GM19452 (cell line): ENCODE results near the gene LYPD1.
"Not testable (repeated sequence)": the region's sequence is repeated elsewhere in the genome, so short reads cannot be mapped to it uniquely, and the experiment has no call there.

ENCODE experiments used
- ATAC-seq: cut with Tn5 transposase; IDR thresholded peaks from one replicate; pipeline ENCODE4 v1.9.1; 2021; ENCODE audit not compliant: unreplicated experiment

LYPD1 gene

DNA sequence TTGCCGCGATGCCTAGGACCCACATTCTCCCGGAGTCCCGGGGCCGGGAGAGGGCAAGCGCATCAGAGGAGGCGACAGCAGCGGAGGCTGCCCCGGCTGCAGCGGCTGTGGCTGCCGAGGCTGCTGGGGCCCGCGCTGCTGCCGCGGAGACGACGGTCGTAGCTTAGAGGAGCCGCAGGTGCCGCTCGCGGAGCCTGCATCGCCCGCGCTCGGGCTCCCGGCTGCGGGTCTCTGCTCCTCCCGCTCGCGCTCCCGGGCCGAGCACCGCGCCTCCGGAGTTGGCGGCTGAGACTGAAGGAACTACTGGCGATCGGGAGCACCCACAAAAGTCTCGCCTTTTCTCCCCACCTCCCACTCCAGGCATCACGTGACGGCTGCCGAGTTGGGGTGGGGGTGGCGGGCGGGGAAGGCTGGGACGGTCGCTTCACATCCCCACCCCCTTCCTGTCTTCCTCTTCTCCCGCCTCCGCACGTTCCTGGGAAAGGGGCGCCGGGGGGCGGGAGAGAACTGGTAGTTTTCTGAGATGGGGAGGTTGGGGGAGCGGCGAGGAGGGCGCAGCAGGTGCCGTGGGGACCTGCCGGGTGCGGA lies at the start of gene LYPD1:
Gene LYPD1, minus strand, starts transcription at position 298 of the 588 bp plus-strand sequence. Its CDS starts 273 bp downstream, at position 25.
- ATAC-seq, result no peak

DNA sequence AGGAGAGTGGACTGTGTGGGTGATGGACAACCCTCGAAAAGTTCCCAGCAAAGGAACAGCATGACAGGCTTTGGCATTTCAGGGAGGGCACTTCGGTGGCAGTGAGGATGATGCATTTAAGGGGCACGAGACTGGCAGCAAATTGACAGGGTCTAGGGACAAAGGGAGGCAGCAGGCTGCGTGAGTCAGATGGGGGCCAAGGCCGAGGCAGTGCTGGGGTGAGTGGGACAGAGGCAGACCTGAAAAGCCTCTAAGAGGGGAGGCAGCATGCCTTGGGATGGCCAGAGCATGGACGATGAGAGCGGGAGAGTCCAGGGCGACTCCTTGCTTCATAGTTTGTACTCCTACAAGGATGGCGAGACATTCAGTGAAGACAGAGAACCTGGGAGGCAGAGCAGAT lies 49.5 kb upstream of the LYPD1 start:
- no peak for ATAC-seq

GRCh38 chr2:132716954-132717353 lies 46.9 kb upstream of the LYPD1 start:
- ATAC-seq, result no peak

- peak; percentile 70 for ATAC-seq
Observed at GRCh38 chr2:132715386-132716351, 45.7 kb upstream of the LYPD1 start.

DNA sequence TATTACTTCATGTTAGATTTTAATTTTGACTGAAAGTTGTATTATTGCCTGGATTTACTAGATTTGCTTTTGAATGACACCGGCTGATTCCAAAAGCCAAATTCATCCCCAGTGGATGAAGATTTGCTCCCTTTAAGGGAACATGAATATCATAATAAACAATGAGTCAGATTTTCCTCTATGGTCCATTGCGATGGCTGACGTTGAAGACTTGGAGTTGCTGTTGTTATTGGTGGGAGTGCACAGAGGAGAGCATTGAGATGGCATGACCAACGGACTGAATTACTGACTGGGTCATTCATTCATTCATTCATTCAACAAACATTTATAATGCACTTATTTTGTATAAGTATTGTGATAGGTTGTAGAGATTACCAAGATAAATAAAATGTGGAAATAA lies 33.4 kb upstream of the LYPD1 start:
- ATAC-seq, result no peak

GRCh38 chr2:132701810-132702209 lies 31.8 kb upstream of the LYPD1 start:
- ATAC-seq, result no peak

- ATAC-seq, result not testable (repeated sequence)
Observed at GRCh38 chr2:132699802-132700201, 29.8 kb upstream of the LYPD1 start.

GRCh38 chr2:132698347-132698746 lies 28.3 kb upstream of the LYPD1 start:
- ATAC-seq, result not testable (repeated sequence)

- no peak for ATAC-seq
Observed at GRCh38 chr2:132697556-132698205, 27.7 kb upstream of the LYPD1 start.

- no peak for ATAC-seq
Observed at GRCh38 chr2:132692816-132693215, 22.8 kb upstream of the LYPD1 start.

DNA sequence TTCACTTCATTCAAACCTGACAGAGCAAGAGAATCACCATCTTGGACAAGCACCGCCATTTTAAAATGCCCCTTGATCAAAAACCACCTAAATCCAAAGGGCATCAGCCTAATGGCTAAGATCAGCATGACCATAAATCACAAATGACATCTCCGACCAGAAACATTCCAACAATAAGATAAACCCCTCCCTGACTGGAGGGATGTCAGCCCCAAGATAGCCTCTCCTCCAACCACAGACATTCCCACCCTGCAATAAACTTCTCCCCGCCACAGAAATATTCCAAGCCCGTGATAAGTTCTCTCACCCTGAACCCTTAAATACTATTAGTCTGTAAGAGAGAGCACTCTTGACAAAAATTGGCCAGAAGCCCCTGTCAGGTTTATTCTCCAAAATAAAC lies 21.6 kb upstream of the LYPD1 start:
- ATAC-seq, result no peak

DNA sequence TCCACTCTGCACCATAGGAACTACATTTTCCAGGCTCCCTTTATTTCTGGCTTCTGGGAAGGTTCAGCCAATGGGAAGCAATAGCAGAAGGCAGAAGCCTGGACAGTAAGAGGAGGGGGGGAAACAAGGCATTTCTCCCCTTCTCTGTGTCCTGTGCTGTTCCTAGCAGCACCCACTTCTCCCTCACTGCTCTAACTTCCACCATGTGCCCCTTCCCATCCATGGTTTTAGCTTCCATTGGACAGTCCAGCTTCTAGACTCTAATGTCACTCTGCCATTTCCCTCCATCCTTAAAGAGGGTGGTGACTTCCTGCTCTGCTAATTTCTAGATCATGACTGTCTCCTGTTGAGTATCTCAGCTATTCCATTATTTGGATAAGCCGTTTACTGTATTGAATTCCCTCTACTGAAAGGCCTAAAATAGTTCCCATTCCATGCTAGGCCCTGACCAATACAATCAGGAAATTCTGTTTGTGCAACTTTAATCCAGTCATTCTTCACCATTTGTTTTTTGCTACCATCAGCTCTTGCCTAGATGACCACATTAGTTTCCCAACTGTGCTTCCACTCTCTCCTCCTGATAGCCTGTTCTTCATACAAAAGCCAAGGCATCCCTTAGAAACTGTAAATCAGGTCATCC lies 20.8 kb upstream of the LYPD1 start:
- no peak for ATAC-seq

DNA sequence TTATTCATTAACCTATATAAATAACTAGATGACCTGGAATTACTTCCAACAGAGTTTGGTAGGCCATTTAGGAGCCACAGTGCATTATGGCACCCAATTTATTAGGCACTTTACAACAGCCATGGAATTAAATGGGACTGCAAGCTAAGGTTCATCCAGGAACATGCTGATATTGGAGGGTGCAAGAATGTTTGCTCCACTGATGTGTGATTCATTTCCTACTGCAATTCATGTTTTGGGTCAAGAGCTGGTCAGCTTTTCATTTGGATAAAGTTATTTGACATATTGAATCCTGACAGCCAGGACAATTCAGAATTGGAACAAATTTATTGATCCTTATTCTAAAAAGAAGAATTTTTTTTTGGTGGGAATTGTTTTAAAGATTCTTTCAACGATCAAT lies 11.8 kb upstream of the LYPD1 start:
- no peak for ATAC-seq

DNA sequence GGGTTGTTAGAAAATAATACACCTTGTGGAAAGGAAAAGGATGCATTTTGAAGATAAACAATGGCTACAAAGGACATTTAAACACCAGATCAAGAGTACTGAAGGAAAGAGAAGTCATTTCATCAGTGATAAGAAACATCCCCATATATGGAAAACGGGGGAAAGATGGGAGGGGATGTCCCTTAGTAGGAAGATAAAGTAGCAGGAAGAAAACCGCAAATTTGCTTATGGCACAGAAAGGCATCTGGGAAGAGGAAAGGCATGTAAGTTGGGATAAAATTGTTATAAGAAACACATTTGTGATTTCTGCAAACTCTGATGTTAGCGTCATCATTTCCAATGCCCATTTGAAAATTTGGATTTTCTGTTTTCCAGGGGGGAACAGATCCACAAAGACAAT lies 10.5 kb upstream of the LYPD1 start:
- ATAC-seq, result no peak

DNA sequence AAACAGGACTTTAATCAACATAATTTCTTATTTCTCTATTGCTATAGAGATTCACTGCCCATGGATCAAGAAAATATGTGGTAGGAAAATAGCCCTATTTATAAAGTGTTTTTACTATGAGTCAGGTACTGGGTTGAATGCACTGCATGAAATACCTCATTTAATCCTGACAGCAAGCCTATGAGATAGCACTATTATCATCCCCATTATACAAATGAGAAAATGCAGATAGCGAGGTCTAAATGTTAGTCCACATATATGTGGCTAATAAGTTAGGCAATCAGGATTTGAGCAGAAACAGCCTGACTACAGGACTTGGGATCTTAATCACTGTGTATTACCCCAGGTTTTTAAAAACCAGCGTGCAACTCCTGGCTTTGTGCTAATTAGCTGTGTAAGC lies 8.5 kb upstream of the LYPD1 start:
- no peak for ATAC-seq

GRCh38 chr2:132677661-132678060 lies 7.7 kb upstream of the LYPD1 start:
- ATAC-seq, result no peak

- ATAC-seq, result no peak
Observed at GRCh38 chr2:132676999-132677398, 7.0 kb upstream of the LYPD1 start.

DNA sequence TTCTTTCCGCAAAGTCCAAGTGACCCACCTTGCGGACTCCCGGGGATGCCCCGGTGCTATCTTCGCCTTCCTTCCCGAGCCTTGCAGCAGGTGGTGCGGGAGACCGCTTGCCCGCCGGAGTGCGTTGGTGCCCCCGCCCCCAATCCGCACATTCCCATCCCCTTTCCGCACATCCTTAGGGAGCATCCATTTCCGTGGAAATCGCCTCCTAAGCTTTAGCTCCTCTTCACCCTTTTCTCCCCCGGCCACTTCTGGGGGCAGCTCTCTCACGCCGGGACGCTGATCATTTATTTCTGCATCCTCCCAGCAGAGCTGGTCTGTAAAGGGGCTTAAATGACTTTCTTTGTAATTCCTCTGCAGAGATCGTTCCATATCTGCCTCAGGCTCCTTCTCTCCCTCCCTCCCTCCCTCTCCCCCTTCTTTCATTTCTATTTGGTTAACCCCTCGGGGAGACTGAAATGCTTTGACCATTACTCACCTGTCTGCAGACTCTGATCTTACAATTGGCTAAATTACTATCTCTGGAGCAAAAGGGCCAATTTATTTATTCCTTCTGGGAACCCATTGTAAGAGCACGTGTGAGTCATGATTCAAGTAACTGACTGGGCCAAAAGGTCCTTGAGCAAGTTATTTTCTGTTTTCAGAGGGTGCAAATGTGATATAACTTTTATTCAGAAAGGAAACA lies 1.3 kb upstream of the LYPD1 start:
- no peak for ATAC-seq

DNA sequence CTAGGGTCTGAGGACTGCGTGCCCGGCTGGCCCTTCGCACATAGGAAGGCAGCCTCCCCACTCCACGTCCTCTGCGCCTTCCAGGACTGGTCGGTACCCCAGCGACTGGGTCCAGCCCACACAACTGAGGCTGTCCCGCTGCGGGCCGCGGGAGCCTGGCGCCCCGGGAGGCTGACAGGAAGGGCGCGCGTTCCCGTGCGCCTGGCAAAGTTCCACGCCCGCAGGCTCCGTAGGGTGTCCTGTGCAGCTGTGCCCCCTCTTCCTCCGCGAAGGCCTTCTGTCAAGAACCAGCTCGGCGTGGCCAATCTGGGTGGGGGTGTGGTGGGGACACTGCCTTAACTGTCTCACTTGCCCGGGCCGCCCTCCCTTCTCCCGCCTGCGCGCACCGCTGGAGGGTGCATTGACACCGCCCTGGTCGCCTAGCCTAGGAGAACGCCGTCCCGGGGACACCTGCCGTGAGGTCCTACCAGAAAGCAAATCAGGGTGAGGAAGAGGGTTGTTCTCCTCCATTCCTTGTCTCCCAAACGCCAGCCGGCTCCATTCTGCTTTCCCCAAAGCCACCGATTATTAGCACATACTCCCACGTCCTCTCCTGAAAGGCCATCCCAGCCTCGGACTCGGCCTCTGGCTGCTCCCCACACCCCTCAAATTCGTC lies 618 bp upstream of the LYPD1 start:
- ATAC-seq, result no peak
